ENCODE data around the gene CKMT2.

GRCh38 chr5:81315336-81315735 lies 82.2 kb downstream of the CKMT2 start:
- TF ChIP-seq CTCF (IDR thresholded peaks at IDR 0.05) = no peak
- TF ChIP-seq POLR2AphosphoS5 (IDR thresholded peaks at IDR 0.05; ENCODE audit: low read depth, low read length) = no peak
- TF ChIP-seq REST (IDR thresholded peaks at IDR 0.05; ENCODE audit: insufficient read depth in 1 of 2, low read depth in 2 of 2, low read length in 1 of 2) = no peak
- TF ChIP-seq SIN3A (IDR thresholded peaks at IDR 0.05; ENCODE audit: borderline replicate concordance, insufficient read depth, low read depth, low read length) = no peak
